ENCODE measurements around the gene NFATC2. TPM values are rescaled to one million over a fixed set of nuclear protein-coding genes. Genes with fewer than 3 reads are reported as not detected.

The NFATC2 gene
- total RNA-seq, 2 experiments from 2014 or later: 44.3 to 45.2 TPM

GRCh38 chr20:51454250-51454865 lies 88.2 kb downstream of the NFATC2 start:
- ChIA-PET CTCF (interaction anchor here (0.7 kb wide), 1 partner anchor 17 kb away, joined by 3 read pairs; no protein-coding TSS in a partner anchor), POLR2A (no interaction called here)

GRCh38 chr20:51452734-51453365 lies 89.7 kb downstream of the NFATC2 start:
- ChIA-PET CTCF (no interaction called here), POLR2A (no interaction called here)

GRCh38 chr20:51452091-51452613 lies 90.4 kb downstream of the NFATC2 start:
- CTCF ChIA-PET: interaction anchor here (1.1 kb wide), 1 partner anchor 11 kb away, joined by 4 read pairs; no protein-coding TSS in a partner anchor
- POLR2A ChIA-PET: no interaction called here

GRCh38 chr20:51451484-51451883 lies 91.0 kb downstream of the NFATC2 start:
- POLR2A ChIA-PET: no interaction called here
- CTCF ChIA-PET: interaction anchor here (0.6 to 1.1 kb wide), 4 partner anchors 12 to 466 kb away, joined by 3 to 5 read pairs (median 4); no protein-coding TSS in a partner anchor

- ChIA-PET CTCF (interaction anchor here (0.6 to 1.1 kb wide), 4 partner anchors 12 to 466 kb away, joined by 3 to 5 read pairs (median 4); no protein-coding TSS in a partner anchor), POLR2A (no interaction called here)
These were observed 91.5 kb downstream of the NFATC2 start for GRCh38 chr20:51450984-51451383.

- POLR2A ChIA-PET: no interaction called here
- CTCF ChIA-PET: interaction anchor here (1.0 kb wide), 1 partner anchor 13 kb away, joined by 3 read pairs; no protein-coding TSS in a partner anchor
These were observed 92.3 kb downstream of the NFATC2 start for GRCh38 chr20:51450221-51450712.

GRCh38 chr20:51449498-51450220 lies 92.9 kb downstream of the NFATC2 start:
- CTCF ChIA-PET: interaction anchor here (1.0 kb wide), 1 partner anchor 13 kb away, joined by 3 read pairs; no protein-coding TSS in a partner anchor
- POLR2A ChIA-PET: no interaction called here

- CTCF ChIA-PET: no interaction called here
- POLR2A ChIA-PET: no interaction called here
These were observed 94.8 kb downstream of the NFATC2 start for GRCh38 chr20:51447765-51448148.

GRCh38 chr20:51447097-51447764 lies 95.3 kb downstream of the NFATC2 start:
- CTCF ChIA-PET: no interaction called here

GRCh38 chr20:51446656-51447055 lies 95.9 kb downstream of the NFATC2 start:
- ChIA-PET POLR2A (no interaction called here), CTCF (no interaction called here)

More at GRCh38 chr20:51447097-51447764, 95.3 kb downstream of the NFATC2 start:
- POLR2A ChIA-PET: no interaction called here

GRCh38 chr20:51446230-51446629 lies 96.3 kb downstream of the NFATC2 start:
- CTCF ChIA-PET: no interaction called here
- POLR2A ChIA-PET: no interaction called here

- POLR2A ChIA-PET: no interaction called here
These were observed 96.9 kb downstream of the NFATC2 start for GRCh38 chr20:51445591-51445990.

GRCh38 chr20:51444922-51445438 lies 97.5 kb downstream of the NFATC2 start:
- CTCF ChIA-PET: interaction anchor here (1.1 kb wide), 1 partner anchor 26 kb away, joined by 3 read pairs; no protein-coding TSS in a partner anchor
- POLR2A ChIA-PET: no interaction called here

More at GRCh38 chr20:51445591-51445990, 96.9 kb downstream of the NFATC2 start:
- CTCF ChIA-PET: interaction anchor here (0.6 to 1.1 kb wide), 2 partner anchors 25 to 192 kb away, joined by 3 read pairs; no protein-coding TSS in a partner anchor

GRCh38 chr20:51444467-51444866 lies 98.1 kb downstream of the NFATC2 start:
- ChIA-PET CTCF (interaction anchor here (1.1 kb wide), 1 partner anchor 27 kb away, joined by 3 read pairs; no protein-coding TSS in a partner anchor), POLR2A (no interaction called here)

- POLR2A ChIA-PET: no interaction called here
- CTCF ChIA-PET: interaction anchor here (0.7 to 1.4 kb wide), 2 partner anchors 15 to 98 kb away, joined by 3 to 4 read pairs; no protein-coding TSS in a partner anchor
These were observed 99.9 kb downstream of the NFATC2 start for GRCh38 chr20:51442602-51443001.

GRCh38 chr20:51440589-51440988 lies 101.9 kb downstream of the NFATC2 start:
- ChIA-PET CTCF (no interaction called here), POLR2A (no interaction called here)

- ChIA-PET POLR2A (no interaction called here), CTCF (interaction anchor here (0.7 kb wide), 1 partner anchor 31 kb away, joined by 3 read pairs; no protein-coding TSS in a partner anchor)
These were observed 103.3 kb downstream of the NFATC2 start for GRCh38 chr20:51439160-51439689.

GRCh38 chr20:51438136-51438535 lies 104.4 kb downstream of the NFATC2 start:
- CTCF ChIA-PET: interaction anchor here (0.7 to 1.1 kb wide), 2 partner anchors 23 to 69 kb away, joined by 3 read pairs; no protein-coding TSS in a partner anchor
- POLR2A ChIA-PET: interaction anchor here (0.7 kb wide), 1 partner anchor 103 kb away, joined by 4 read pairs; no protein-coding TSS in a partner anchor
